GM19238 (cell line): ENCODE data around the gene IL18BP.

Source experiments
- DNase-seq: peaks from one replicate; pipeline ENCODE4 v3.0.0; 2011; ENCODE audit warnings: low spot score; ENCODE audit not compliant: insufficient read length

The IL18BP gene

GRCh38 chr11:71996946-71997345 lies 1.8 kb upstream of the IL18BP start:
- DNase-seq = no peak

GRCh38 chr11:71997594-71997993 lies 1.1 kb upstream of the IL18BP start:
- DNase-seq = no peak

GRCh38 chr11:71998061-71998460 lies 648 bp upstream of the IL18BP start:
- no peak for DNase-seq

- no peak for DNase-seq
Observed at GRCh38 chr11:71999362-71999761, 653 bp downstream of the IL18BP start.

GRCh38 chr11:71999798-72000197 lies 1.1 kb downstream of the IL18BP start:
- DNase-seq = no peak

GRCh38 chr11:72000202-72000867 lies 1.6 kb downstream of the IL18BP start:
- no peak for DNase-seq

- no peak for DNase-seq
Observed at GRCh38 chr11:72001285-72001684, 2.6 kb downstream of the IL18BP start.

- no peak for DNase-seq
Observed at GRCh38 chr11:72001834-72002591, 3.3 kb downstream of the IL18BP start.

GRCh38 chr11:72002841-72003775 lies 4.4 kb downstream of the IL18BP start:
- no peak for DNase-seq

- no peak for DNase-seq
Observed at GRCh38 chr11:72003776-72004171, 5.1 kb downstream of the IL18BP start.

- no peak for DNase-seq
Observed at GRCh38 chr11:72004515-72005346, 6.0 kb downstream of the IL18BP start.

GRCh38 chr11:72005347-72006260 lies 6.9 kb downstream of the IL18BP start:
- DNase-seq = no peak

GRCh38 chr11:72006309-72007088 lies 7.8 kb downstream of the IL18BP start:
- DNase-seq = no peak

- DNase-seq = no peak
Observed at GRCh38 chr11:72007089-72007476, 8.4 kb downstream of the IL18BP start.

- no peak for DNase-seq
Observed at GRCh38 chr11:72007587-72007986, 8.9 kb downstream of the IL18BP start.

- DNase-seq = no peak
Observed at GRCh38 chr11:72008728-72009127, 10.0 kb downstream of the IL18BP start.

GRCh38 chr11:72009156-72009555 lies 10.4 kb downstream of the IL18BP start:
- no peak for DNase-seq

GRCh38 chr11:72010529-72011233 lies 12.0 kb downstream of the IL18BP start:
- DNase-seq = no peak
